Endothelial cell of umbilical vein (primary cell): ENCODE data around the gene CPLX1. TPM values are rescaled to one million over a fixed set of nuclear protein-coding genes. Genes with fewer than 3 reads are reported as not detected.

ENCODE experiments used
- BruUV-seq: library from RNA; stranded (reverse); fragments of 400-500 nt; replicated peaks from 2 replicates; lab custom pipeline; 2021; lab: Mats Ljungman, UMichigan
- CTCF ChIA-PET: fragments of 300-600, 350-600 bp; sonication (Branson Sonifier 250); formaldehyde crosslinking; loops from one replicate; lab custom pipeline; 2021; ENCODE audit warnings: antibody characterized with exemption, inconsistent platforms; lab: Charles Lee
- POLR2A ChIA-PET: fragments of 300-600, 350-600 bp; sonication (Branson Sonifier 250); formaldehyde crosslinking; loops from one replicate; lab custom pipeline; 2021; ENCODE audit warnings: antibody characterized with exemption, inconsistent platforms; lab: Charles Lee
- DNase-seq: peaks from one replicate; pipeline ENCODE4 v3.0.0-alpha.2; 2011; ENCODE audit warnings: low read depth, low spot score
- FAIRE-seq: peaks from 2 replicates; lab custom pipeline; 2011; peaks lifted over from hg19 to GRCh38; lab: Jason Lieb, UNC
- H2AFZ ChIP-seq: 2 replicates; pipeline ENCODE4 v1.6.0; 2012; ENCODE audit warnings: low read depth, low read length, control low read depth, inconsistent platforms
- H3K27ac ChIP-seq: 2 replicates; pipeline ENCODE4 v1.5.1; 2011; ENCODE audit warnings: low read depth, mild to moderate bottlenecking, control low read depth, low read length, moderate library complexity; ENCODE audit not compliant: insufficient read depth
- H3K27me3 ChIP-seq, 2 experiments: 2 replicates each; pipeline versions ENCODE4 v1.6.0 to v1.6.1; 2011; ENCODE audit warnings: low read length in 2 of 2, mixed read lengths in 1 of 2; ENCODE audit not compliant: control insufficient read depth in 2 of 2, insufficient read depth in 2 of 2
- H3K36me3 ChIP-seq, 2 experiments: 2 replicates in 1 of 2; 3 replicates in 1 of 2; pipeline ENCODE4 v1.5.1; 2011; ENCODE audit warnings: low read length in 2 of 2, mild to moderate bottlenecking in 1 of 2, moderate library complexity in 1 of 2; ENCODE audit not compliant: control insufficient read depth in 2 of 2, insufficient read depth in 2 of 2; ENCODE audit errors: extremely low read depth in 1 of 2
- H3K4me1 ChIP-seq: 3 replicates; pipeline ENCODE4 v1.5.1; 2011; ENCODE audit warnings: mild to moderate bottlenecking, low read length; ENCODE audit not compliant: control insufficient read depth, insufficient read depth; ENCODE audit errors: extremely low read depth
- H3K4me2 ChIP-seq: 2 replicates; pipeline ENCODE4 v1.6.1; 2011; ENCODE audit warnings: low read length, control low read depth, mixed read lengths; ENCODE audit not compliant: insufficient read depth
- H3K4me3 ChIP-seq, 3 experiments: fragments of 200-600 bp in 1 of 3; sonication (generic), shearing (Covaris generic) in 1 of 3; replicated peaks in 1 of 3; 2 replicates each; pipeline ENCODE4 v1.5.1; 2011 to 2016; ENCODE audit warnings: control low read depth in 3 of 3, low read length in 3 of 3, mild to moderate bottlenecking in 2 of 3, inconsistent platforms in 1 of 3, low read depth in 1 of 3, moderate library complexity in 1 of 3; ENCODE audit not compliant: insufficient read depth in 1 of 3
- H3K79me2 ChIP-seq: 2 replicates; pipeline ENCODE4 v1.6.0; 2012; ENCODE audit warnings: low read length, inconsistent platforms; ENCODE audit not compliant: control insufficient read depth, insufficient read depth
- H3K9ac ChIP-seq: replicated peaks from 2 replicates; pipeline ENCODE3; 2011; ENCODE audit warnings: low read length, control low read depth; ENCODE audit not compliant: insufficient read depth; ENCODE audit errors: extremely low read depth
- H3K9me1 ChIP-seq: replicated peaks from 3 replicates; pipeline ENCODE4 v1.6.0; 2011; ENCODE audit warnings: mild to moderate bottlenecking, low read length; ENCODE audit not compliant: control insufficient read depth, insufficient read depth; ENCODE audit errors: extremely low read depth
- H3K9me3 ChIP-seq: replicated peaks from 2 replicates; pipeline ENCODE4 v1.5.1; 2012; ENCODE audit warnings: low read length, inconsistent platforms; ENCODE audit not compliant: control insufficient read depth, insufficient read depth
- H4K20me1 ChIP-seq: replicated peaks from 2 replicates; pipeline ENCODE3; 2011; ENCODE audit warnings: mild to moderate bottlenecking, low read length; ENCODE audit not compliant: control insufficient read depth, insufficient read depth; ENCODE audit errors: extremely low read depth
- EZH2 ChIP-seq: IDR thresholded peaks from 2 replicates; pipeline ENCODE4 v1.6.1; 2012; ENCODE audit warnings: borderline replicate concordance, low read depth, mild to moderate bottlenecking, moderate library complexity, low read length, inconsistent platforms; ENCODE audit not compliant: severe bottlenecking
- JUN ChIP-seq: IDR thresholded peaks from 2 replicates; pipeline ENCODE4 v1.6.1; 2011; ENCODE audit warnings: borderline replicate concordance, low read depth; ENCODE audit not compliant: insufficient read length, insufficient read depth
- POLR2AphosphoS5 ChIP-seq: IDR thresholded peaks from 2 replicates; pipeline ENCODE4 v1.6.1; 2012; ENCODE audit warnings: low read depth, mild to moderate bottlenecking, control low read depth, low read length, moderate library complexity; ENCODE audit not compliant: insufficient read depth
- dilution Hi-C: fragments of 300-500 bp; cut with MboI; formaldehyde crosslinking; loops from one replicate; pipeline ENCODE4 v1.15.0; 2019; ENCODE audit warnings: low sequenced_read_pairs; ENCODE audit not compliant: extremely low pct_ligation_motif_present
- intact Hi-C: fragments of 100-400 bp; cut with micrococcal nuclease; formaldehyde crosslinking; loops from one replicate; pipeline ENCODE4 v1.10.0; 2022
- polyA plus RNA-seq, 4 experiments: library from polyadenylated mRNA; depleted of rRNA in 3 of 4; stranded (reverse) in 3 of 4; unstranded in 1 of 4; fragments of >200 nt; gene quantifications; 2 replicates each; pipeline versions ENCODE4 v1.2.1 to v1.2.3, GENCODE V29; 2011 to 2012; ENCODE audit warnings: missing spikeins in 1 of 4
- total RNA-seq: library from RNA; stranded (reverse); gene quantifications from 2 replicates; pipeline ENCODE4 v1.2.3, GENCODE V29; 2021
- TF ChIP-seq, protein P1 (sequence below), 2 donors: IDR thresholded peaks; 1 replicate in 1 of 2; 2 replicates in 1 of 2; pipeline ENCODE4 v1.5.1; 2011; ENCODE audit warnings: low read length in 2 of 2, mild to moderate bottlenecking in 2 of 2, moderate library complexity in 2 of 2, control low read depth in 1 of 2, inconsistent platforms in 1 of 2, low read depth in 1 of 2; ENCODE audit not compliant: insufficient read depth in 1 of 2; ENCODE audit errors: extremely low read depth in 1 of 2
- TF ChIP-seq, protein P2 (sequence below): IDR thresholded peaks from 2 replicates; pipeline ENCODE4 v1.6.1; 2011; ENCODE audit not compliant: insufficient read depth, insufficient read length

CPLX1 gene
- total and polyA plus RNA-seq, 2 donors (not counting 3 experiments of a cell fraction or from before 2014, with no cell fraction given) = 1.0 to 1.8 TPM

DNA sequence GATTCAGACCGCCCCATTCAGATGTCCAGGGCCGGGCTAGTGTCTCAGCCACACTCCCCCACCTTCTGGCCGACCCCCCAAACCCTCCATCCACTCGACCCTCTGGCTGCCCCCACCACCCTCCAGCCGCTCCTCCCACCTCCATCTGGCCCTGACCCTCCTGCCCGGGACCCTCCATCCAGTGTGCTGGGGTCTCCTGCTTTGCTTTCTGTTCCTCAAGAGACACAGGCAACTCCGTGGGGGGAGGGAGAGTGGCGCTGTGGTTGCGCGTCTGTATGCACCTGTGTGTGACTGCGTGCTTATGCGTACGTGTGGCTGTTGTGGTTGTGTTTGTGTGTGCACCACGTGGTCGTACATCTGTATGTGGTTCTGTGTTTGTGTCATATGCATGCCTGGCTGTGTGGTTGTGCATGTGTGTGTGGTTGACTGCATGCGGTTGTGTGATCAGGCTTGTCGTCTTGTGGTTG lies 33.3 kb downstream of the CPLX1 start:
- H3K27me3 ChIP-seq = peaks cover 34 to 39% of the 10 kb centered on the region in 2 experiments

DNA sequence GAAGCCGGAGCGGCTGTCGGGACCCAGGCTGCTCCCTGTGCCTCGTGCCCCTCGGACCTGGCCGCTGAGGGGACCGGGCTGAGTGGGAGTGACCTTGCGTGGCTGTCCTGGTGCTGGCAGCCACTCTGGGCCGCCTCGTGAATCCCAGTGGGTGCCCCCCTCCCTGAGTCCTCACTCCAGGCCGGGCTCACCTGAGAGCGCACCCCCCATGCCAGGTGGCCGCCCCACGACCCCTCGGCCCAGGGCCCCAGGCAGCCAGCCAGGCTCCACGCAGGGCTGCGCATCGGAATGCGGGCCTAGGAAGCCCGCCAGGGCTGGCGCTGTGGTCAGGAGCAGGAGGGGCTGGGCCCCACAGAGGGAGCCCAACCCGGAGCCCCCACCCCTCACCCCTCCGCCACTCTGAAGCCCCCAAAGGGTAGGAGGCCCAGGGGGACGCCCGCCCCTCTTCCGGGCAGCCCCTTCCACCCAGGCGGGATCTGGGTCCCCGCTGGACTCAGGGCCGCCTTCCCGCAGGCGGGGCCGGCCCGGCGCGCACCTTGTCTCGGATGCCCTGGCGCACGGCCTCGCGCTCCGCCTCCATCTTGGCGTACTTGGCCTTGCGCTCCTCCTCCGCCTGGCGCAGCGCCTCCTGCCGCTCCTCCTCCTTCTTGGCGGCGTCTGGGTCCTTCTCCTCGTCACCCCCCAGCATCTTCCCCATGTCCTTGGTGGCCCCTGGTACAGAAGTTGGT lies 33.9 kb downstream of the CPLX1 start:
- Histone ChIP-seq H3K4me2 (no peak overlapping the region), H3K9me3 (no peaks in the 10 kb centered on the region), H2AFZ (no peak overlapping the region), H4K20me1 (no peaks in the 10 kb centered on the region), H3K4me3 (no peak overlapping the region), H3K79me2 (no peaks in the 10 kb centered on the region), H3K36me3 (no peaks in the 10 kb centered on the region), H3K27ac (no peak overlapping the region), H3K9ac (no peak overlapping the region), H3K9me1 (no peaks in the 10 kb centered on the region), H3K4me1 (peaks cover under 1% of the 10 kb centered on the region), H3K27me3 (peaks cover 32 to 39% of the 10 kb centered on the region in 2 experiments)
- BruUV-seq = no TSS peak
- FAIRE-seq (no peak), DNase-seq (no peak)
- dilution Hi-C loops (no loop called here), intact Hi-C loops (no loop called here)
- POLR2A ChIA-PET = no interaction called here
- TF ChIP-seq EZH2 (peak; percentile 27), JUN (no peak)
- TF ChIP-seq, protein P1, sequence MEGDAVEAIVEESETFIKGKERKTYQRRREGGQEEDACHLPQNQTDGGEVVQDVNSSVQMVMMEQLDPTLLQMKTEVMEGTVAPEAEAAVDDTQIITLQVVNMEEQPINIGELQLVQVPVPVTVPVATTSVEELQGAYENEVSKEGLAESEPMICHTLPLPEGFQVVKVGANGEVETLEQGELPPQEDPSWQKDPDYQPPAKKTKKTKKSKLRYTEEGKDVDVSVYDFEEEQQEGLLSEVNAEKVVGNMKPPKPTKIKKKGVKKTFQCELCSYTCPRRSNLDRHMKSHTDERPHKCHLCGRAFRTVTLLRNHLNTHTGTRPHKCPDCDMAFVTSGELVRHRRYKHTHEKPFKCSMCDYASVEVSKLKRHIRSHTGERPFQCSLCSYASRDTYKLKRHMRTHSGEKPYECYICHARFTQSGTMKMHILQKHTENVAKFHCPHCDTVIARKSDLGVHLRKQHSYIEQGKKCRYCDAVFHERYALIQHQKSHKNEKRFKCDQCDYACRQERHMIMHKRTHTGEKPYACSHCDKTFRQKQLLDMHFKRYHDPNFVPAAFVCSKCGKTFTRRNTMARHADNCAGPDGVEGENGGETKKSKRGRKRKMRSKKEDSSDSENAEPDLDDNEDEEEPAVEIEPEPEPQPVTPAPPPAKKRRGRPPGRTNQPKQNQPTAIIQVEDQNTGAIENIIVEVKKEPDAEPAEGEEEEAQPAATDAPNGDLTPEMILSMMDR (IDR thresholded peaks at IDR 0.05; ENCODE audit: extremely low read depth in 1 of 2, insufficient read depth in 1 of 2, low read depth in 1 of 2, low read length in 2 of 2) = peak in 1 of 2 donors; percentile 14
- CTCF ChIA-PET = no interaction called here

More for the DNA sequence above, 33.3 kb downstream of the CPLX1 start:
- H4K20me1 ChIP-seq = no peaks in the 10 kb centered on the region
- no peak overlapping the region for H3K9ac ChIP-seq
- POLR2A ChIA-PET = no interaction called here
- TF ChIP-seq POLR2AphosphoS5 = no peak
- TF ChIP-seq, protein P2, sequence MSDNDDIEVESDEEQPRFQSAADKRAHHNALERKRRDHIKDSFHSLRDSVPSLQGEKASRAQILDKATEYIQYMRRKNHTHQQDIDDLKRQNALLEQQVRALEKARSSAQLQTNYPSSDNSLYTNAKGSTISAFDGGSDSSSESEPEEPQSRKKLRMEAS = peak; percentile 27
- no peak overlapping the region for H3K4me2 ChIP-seq
- BruUV-seq = no TSS peak
- DNase-seq (no peak), FAIRE-seq (no peak)
- intact Hi-C loops (no loop called here), dilution Hi-C loops (no loop called here)
- H3K27ac ChIP-seq = no peak overlapping the region
- no peak overlapping the region for H3K4me3 ChIP-seq
- CTCF ChIA-PET = no interaction called here
- H3K4me1 ChIP-seq = no peaks in the 10 kb centered on the region
- no peaks in the 10 kb centered on the region for H3K9me1 ChIP-seq
- no peaks in the 10 kb centered on the region for H3K9me3 ChIP-seq
- H3K36me3 ChIP-seq = no peaks in the 10 kb centered on the region
- no peak overlapping the region for H2AFZ ChIP-seq
- H3K79me2 ChIP-seq = no peaks in the 10 kb centered on the region
